Breast epithelium (tissue), 3 donors: ENCODE data around the gene ACVR1.

Source experiments
- CTCF ChIP-seq, 3 donors: fragments of 450-650 bp; IDR thresholded peaks; one replicate each; pipeline ENCODE4 v1.5.1; 2016 to 2017; ENCODE audit warnings: antibody characterized with exemption in 3 of 3, mild to moderate bottlenecking in 3 of 3, moderate library complexity in 3 of 3
- POLR2A ChIP-seq: fragments of 450-650 bp; IDR thresholded peaks from one replicate; pipeline ENCODE4 v1.6.1; 2016; ENCODE audit warnings: antibody characterized with exemption, mild to moderate bottlenecking, moderate library complexity

GRCh38 chr2:157903626-157904025 is 27.5 kb upstream of the ACVR1 start:
- TF ChIP-seq CTCF (IDR thresholded peaks at IDR 0.05), result no peak
- TF ChIP-seq POLR2A, result no peak
